Liver (tissue), 3 donors: ENCODE measurements around the gene CDH22.

Experiments used
- FOXA1 ChIP-seq: IDR thresholded peaks from 2 replicates; pipeline ENCODE4 v1.6.1; 2016; ENCODE audit warnings: antibody characterized with exemption
- YY1 ChIP-seq: IDR thresholded peaks from 2 replicates; pipeline ENCODE4 v1.6.1; 2016; ENCODE audit warnings: antibody characterized with exemption, mild to moderate bottlenecking
- TF ChIP-seq, protein P1 (sequence below): fragments of 150-350 bp; IDR thresholded peaks from 2 replicates; pipeline ENCODE4 v1.5.1; 2017; ENCODE audit warnings: improper control_type of control experiment, low read depth, low read length; ENCODE audit not compliant: missing input control
- TF ChIP-seq, protein P2 (sequence below): IDR thresholded peaks from 2 replicates; pipeline ENCODE4 v1.6.1; 2016; ENCODE audit warnings: antibody characterized with exemption, mild to moderate bottlenecking
- TF ChIP-seq, protein P3 (sequence below): IDR thresholded peaks from 2 replicates; pipeline ENCODE4 v1.6.1; 2016; ENCODE audit warnings: antibody characterized with exemption
- TF ChIP-seq, protein P4 (sequence below): IDR thresholded peaks from 2 replicates; pipeline ENCODE4 v1.6.1; 2016; ENCODE audit warnings: antibody characterized with exemption
- donor health status: healthy.
- donor health status: healthy.

DNA sequence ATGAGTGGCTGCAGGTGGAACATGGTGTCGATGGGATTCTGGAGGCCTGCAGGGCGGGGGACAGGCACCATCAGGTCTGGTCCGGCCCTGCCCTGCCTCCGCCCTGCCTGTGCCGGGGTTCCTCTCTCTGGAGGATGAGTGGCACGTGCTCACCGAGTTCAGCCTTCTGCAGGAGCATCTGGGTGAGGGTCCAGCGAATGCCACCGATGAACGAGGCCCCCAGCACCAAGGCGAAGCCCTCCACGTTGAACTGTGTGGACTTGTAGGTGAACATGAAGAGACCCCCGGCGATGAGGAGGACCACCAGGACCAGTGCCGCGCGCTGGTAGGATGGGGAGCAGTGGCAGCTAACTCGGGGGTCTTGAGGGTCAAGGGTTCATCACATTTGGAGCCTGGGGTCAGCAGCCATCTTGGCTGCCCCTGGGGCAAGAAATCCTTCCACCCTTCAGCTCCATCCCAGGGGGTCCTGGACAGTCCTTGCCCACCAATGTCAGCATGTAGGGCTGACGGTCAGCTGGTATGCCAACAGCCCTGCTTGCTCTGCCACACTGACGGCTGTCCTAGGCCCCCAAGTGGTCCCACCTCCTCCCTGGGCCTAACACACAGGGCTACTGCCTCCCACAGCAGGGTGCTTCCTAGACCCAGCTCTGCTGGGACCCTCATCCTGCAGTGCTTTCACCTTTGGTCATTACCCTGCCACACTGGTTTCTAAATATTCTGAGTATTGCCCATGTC, 46.8 kb upstream of the CDH22 start:
- TF ChIP-seq, protein P1, sequence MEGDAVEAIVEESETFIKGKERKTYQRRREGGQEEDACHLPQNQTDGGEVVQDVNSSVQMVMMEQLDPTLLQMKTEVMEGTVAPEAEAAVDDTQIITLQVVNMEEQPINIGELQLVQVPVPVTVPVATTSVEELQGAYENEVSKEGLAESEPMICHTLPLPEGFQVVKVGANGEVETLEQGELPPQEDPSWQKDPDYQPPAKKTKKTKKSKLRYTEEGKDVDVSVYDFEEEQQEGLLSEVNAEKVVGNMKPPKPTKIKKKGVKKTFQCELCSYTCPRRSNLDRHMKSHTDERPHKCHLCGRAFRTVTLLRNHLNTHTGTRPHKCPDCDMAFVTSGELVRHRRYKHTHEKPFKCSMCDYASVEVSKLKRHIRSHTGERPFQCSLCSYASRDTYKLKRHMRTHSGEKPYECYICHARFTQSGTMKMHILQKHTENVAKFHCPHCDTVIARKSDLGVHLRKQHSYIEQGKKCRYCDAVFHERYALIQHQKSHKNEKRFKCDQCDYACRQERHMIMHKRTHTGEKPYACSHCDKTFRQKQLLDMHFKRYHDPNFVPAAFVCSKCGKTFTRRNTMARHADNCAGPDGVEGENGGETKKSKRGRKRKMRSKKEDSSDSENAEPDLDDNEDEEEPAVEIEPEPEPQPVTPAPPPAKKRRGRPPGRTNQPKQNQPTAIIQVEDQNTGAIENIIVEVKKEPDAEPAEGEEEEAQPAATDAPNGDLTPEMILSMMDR, result no peak
- TF ChIP-seq YY1, result no peak
- TF ChIP-seq, protein P2, sequence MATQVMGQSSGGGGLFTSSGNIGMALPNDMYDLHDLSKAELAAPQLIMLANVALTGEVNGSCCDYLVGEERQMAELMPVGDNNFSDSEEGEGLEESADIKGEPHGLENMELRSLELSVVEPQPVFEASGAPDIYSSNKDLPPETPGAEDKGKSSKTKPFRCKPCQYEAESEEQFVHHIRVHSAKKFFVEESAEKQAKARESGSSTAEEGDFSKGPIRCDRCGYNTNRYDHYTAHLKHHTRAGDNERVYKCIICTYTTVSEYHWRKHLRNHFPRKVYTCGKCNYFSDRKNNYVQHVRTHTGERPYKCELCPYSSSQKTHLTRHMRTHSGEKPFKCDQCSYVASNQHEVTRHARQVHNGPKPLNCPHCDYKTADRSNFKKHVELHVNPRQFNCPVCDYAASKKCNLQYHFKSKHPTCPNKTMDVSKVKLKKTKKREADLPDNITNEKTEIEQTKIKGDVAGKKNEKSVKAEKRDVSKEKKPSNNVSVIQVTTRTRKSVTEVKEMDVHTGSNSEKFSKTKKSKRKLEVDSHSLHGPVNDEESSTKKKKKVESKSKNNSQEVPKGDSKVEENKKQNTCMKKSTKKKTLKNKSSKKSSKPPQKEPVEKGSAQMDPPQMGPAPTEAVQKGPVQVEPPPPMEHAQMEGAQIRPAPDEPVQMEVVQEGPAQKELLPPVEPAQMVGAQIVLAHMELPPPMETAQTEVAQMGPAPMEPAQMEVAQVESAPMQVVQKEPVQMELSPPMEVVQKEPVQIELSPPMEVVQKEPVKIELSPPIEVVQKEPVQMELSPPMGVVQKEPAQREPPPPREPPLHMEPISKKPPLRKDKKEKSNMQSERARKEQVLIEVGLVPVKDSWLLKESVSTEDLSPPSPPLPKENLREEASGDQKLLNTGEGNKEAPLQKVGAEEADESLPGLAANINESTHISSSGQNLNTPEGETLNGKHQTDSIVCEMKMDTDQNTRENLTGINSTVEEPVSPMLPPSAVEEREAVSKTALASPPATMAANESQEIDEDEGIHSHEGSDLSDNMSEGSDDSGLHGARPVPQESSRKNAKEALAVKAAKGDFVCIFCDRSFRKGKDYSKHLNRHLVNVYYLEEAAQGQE, result no peak
- TF ChIP-seq, protein P3, sequence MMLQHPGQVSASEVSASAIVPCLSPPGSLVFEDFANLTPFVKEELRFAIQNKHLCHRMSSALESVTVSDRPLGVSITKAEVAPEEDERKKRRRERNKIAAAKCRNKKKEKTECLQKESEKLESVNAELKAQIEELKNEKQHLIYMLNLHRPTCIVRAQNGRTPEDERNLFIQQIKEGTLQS, result no peak
- TF ChIP-seq, protein P4, sequence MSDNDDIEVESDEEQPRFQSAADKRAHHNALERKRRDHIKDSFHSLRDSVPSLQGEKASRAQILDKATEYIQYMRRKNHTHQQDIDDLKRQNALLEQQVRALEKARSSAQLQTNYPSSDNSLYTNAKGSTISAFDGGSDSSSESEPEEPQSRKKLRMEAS, result no peak
- TF ChIP-seq FOXA1, result no peak
